GM19463 (cell line): ENCODE measurements around the gene CEP350.
"Not testable (repeated sequence)": the region's sequence is repeated elsewhere in the genome, so short reads cannot be mapped to it uniquely, and the experiment has no call there.

Source experiments
- ATAC-seq: cut with Tn5 transposase; IDR thresholded peaks from one replicate; pipeline ENCODE4 v1.9.1; 2021; ENCODE audit warnings: mild to moderate bottlenecking, moderate library complexity; ENCODE audit not compliant: unreplicated experiment

The CEP350 gene

DNA sequence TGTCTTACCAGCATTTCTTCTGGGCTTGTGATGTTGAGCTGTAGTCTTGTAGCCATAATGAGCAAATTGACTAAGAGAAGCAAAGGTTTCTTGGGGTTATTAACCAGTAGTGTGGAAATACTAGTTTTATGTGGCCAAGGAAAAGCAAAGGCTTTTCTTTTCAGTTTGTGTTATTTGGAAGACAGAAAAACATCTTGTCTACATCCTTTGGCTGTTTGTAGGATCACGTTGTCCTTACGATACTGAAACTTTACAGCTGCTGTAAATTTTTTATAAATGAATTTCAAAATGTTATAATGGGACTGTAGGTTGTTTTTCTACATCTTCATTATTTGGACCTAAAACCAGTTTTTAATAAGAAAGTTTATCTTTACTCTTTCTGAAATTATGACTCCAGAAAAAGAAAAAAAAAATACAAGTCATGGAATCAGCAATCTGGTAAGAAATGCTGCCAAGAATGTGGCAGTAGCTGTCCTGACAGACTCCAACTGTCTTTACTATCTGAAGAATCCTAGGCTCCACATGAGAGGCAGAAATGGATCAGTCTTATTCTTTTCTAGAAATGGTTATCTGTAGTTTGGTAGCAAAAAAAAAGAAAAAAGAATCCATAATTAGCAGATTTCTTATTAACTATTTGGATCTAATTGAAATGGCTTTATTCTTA, 158.5 kb downstream of the CEP350 start:
- no peak for ATAC-seq

DNA sequence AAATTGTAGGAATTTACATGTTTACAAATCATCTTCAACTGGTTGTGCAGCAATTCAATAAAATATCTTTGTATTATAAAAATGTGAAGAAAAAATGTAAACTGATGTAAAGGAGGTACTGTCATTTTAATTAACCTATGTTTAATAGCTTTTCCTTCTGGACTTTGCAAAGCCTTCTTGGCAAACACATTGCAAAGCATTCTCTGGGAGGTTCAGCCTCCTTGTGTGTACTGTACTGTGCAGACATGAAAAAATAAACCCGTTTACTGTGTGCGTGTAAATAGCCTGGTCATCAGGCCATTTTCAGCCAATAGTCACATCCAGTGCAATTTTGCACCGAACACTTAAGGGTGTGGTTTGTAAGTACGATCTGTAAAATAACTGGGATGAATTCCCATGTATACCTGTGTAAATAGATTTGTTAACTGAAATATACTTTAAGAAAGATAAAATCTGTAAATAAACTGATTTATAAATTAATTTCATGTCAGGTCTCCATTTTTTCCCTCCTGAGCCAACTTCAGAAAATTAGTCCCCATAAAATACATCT, 159.9 kb downstream of the CEP350 start:
- no peak for ATAC-seq

DNA sequence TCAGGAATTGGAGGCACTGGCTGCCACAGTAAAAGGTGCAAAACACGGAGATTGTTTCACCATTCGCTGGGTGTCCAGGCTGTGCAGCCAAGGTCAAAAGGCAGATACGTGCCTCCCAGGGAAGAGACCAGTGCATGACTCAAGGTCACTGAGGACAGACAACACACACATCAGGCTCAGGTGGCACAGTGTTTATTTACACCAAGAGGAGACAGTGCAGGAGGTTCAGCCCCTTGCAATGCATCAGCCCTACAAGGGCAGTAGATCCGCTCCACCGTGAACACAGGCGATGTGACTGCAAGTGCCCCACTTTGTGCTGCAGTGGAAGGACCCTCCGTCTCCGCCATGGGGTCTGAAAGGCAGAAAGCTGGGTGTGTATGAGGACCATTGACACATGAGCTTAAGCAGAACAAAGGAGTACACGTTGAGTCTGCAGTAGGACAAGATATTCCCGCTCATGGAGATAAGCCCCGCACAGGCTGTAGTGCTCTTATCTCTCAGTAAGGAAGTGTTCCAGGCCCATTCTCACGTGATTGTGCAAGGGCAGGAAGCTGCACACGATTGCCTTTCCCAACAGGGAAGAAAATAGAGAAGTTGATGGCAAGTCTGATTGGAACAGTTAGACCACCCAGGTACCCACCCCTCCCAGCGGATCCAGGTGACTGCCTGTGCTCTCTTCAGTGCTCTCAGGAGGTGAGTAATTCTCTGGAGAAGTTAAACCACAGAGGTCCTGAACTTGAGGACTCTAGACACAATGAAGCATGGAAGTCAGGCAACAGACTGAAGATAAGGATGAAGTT, 162.6 kb downstream of the CEP350 start:
- ATAC-seq: no peak

DNA sequence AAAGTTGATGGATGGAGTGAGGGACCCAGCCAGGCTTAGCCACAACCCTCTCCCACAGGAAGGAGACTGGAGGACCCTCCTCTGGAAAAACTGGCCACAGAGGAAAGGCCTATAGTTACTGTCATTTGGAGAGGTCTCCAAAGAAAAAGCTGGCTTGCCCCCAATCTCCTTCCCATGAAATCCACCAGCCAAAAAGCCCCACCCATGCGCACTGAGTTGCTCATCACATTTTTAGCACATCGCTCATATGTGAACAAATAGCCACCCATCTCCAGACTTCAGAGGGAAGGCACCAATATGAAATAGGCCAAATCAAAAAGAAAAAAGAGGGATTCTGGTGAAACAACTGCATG, 163.1 kb downstream of the CEP350 start:
- ATAC-seq: no peak

DNA sequence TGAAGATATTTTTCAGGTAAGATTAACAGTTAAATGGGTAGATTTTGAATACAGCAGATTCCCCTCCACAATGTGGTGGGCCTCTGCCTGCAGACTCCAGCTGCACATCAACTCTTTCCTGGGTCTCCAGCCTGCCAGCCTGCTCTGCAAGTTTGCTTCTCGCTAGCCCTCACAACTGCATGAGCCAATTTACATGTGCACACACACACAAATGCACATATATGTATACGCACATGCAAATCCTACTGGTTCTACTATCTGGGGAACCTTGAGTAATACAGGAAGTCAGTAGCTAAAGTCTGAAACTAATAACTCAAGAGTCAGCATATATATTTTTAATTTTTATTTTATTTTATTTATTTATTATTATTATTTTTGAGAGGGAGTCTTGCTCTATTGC, 165.2 kb downstream of the CEP350 start:
- ATAC-seq: no peak

DNA sequence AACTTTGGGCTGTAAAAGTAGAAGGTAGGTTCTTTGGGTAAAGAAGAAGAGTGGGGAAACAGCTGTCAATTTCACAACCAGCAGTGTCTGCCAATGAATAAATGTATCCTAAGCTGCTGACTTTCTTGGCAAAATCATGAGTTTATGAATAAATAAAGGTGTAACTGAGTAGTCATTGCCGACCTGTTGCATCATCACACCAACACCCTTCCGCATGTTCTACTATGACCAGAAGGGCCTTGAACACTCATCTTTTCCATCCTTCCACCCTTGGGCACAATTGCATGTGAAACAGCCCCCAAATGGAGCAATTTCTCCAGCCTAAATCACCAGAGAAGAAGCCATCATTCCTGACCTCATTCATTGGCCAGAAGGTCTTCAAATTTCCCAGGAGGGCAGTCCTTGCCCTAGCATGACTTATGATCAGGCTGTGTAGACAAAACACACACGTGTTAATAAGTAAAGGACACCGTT, 168.9 kb downstream of the CEP350 start:
- no peak for ATAC-seq

DNA sequence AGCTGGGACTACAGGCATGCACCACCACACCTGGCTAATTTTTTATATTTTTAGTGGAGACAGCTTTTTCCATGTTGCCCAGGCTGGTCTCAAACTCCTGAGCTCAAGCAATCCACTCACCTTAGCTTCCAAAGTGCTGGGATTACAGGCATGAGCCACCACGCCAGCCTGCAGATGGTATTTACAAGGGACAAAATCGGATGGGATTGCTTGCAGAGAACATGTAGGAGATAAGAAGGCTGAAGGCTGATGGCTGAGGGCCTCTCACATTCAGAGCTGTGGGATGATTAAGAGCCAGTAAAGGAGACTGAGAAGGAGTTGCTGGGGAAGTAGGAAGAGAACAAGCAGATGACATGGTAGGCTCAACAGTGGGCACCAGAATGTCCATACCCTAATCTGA, 176.0 kb downstream of the CEP350 start:
- no peak for ATAC-seq

DNA sequence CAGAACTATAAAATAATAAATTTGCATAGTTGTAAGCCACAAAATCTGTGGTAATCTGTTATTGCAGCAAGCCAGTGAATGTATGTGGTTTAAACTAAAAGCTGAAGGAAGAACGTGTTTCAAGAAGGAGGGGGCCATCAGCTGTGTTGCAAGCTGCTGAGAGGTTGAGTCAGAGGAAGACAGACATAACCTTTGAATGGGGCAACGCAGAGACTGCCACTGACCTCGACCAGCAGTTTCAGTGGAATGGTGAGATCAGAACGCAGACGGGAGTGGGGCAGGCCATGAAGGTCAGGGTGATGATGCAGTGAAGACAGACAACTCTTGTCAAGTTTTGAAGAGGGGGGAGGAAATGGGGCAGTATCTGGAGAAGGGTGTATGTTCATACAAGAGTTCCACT, 176.9 kb downstream of the CEP350 start:
- ATAC-seq: no peak

DNA sequence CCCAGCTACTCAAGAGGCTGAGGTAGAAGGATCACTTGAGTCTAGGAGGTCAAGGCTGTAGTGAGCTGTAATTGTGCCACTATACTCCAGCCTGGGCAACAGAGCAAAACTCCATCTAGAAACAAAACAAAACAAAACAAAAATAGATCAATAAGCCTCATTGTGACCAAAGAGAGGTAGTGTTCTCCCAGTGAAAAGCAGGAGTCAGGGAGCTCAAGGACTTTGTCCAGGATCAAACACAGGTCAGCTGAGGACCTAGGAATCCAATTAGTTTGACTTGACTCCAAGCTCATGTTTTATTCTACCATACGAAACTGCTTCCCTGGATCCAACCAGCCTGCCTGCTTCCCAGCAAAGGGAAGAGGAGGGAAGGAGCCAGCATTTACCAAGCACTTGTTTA, 178.6 kb downstream of the CEP350 start:
- no peak for ATAC-seq

DNA sequence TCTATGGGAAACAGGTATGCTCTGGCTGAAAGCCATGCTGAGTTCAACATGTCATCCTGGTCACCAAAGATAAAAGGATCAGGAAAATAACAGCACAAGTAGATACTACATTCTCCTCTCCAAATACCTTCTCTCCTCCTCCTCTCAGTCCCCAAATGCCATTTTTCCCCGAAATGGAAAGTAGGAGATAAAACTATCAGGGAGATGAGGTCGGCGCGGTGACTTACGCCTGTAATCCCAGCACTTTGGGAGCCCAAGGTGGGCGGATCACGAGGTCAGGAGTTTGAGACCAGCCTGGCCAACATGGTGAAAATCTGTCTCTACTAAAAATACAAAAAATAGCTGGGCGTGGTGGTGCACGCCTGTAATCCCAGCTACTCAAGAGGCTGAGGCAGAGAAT, 179.1 kb downstream of the CEP350 start:
- not testable (repeated sequence) for ATAC-seq

DNA sequence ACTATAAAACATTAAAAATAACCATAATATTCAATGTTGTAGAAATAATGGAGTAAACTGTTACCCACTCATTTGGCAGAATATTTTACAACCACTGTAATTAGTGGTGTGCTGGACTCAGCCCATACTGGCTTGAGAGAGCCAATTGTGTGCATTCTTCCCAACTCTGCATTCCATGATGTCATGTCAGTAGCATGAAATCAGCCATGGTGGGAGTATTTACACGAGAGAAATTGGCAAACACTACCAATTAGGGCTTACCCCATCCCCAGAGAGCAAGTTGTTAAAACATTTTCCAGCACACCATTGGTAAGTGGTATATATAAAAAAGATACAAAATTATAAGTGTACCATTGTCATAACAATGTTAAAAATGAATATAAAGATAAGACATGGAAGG, 180.9 kb downstream of the CEP350 start:
- no peak for ATAC-seq

DNA sequence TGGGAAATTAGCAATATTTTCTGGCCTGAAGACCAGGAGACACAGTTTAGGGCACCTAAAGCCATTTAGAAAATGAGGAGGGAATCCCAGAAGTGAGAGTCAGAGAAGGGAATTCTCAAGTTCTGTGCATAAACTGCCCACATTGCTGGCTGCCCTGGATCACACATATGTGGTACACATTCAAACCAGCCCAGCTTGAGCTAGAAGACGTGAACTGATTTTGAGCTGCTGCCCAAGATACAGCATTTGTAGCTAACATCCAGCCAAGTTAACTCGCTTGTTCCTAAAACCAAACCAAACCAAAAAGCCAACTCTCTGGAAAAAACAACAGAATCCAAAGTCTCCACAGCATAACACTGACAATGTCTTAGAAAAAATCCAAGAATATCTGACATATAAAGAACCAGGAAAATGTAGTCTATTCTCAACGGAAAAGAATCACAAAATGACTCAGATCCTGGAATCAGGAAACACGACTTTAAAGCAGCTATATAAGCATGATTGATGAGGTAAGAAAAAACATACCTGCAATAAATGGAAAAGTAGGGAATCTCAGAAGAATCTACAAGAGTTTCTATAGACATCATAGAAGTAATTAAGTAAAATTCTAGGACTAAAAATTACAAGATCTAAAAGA, 181.8 kb downstream of the CEP350 start:
- ATAC-seq: no peak

DNA sequence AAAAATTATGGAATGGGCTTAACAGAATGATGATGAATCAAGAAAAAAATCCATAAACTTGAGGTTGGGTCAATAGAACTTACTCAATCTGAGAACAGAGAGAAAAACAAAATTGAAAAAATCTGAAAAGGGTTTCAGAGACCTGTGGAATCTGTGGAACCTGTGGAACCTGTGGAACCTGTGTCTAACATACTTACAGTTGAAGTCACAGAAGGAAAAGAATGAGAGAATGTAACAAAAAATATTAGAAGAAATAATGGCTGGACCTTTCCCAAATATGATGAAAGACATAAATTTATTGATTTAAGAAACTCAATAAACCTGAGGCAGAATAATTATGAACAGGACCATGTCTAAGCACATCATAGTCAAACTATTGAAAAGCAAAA, 182.4 kb downstream of the CEP350 start:
- no peak for ATAC-seq

DNA sequence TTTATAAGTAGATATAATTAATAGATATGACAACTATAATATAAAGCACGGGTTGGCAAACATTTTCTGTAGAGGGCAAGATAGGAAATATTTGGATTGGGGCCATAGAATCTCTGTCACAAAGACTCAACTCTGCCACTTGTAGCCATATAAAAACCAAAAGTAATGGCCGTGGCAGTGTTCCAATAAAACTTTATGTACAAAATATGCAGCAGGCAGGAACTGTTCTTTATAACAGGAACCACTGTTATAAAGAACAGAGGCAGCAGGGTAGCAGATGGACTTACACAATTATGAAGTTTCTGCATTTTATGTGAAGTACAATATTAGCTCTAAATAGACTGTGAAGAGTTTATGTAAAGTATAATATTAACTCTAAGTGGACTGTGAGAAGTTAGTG, 183.2 kb downstream of the CEP350 start:
- ATAC-seq: no peak

DNA sequence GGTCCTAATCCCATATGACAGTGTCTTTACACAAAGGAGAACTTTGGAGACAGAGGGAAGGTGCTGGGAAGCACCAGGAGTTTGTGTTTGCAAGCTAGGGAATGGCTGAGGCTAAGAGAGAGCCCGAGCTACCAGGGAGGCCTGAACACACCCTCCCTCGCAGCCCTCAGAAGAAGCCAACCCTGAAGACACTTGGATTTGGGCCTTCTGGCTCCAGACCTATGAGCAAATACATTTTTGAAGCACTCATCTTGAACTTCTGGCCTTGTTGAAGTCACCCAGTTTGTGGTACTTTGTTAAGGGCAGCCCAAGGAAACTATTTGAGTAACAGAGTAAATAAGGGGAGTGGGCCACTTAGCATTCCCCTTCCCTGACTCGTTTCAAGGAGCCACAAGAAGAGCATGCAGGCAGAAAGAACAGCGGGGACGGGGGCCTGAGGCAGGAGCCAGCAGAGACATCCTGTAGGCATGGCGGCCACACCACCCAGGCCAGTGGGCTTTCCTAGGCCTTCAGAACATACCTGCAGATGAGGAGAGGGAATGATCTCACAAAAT, 186.8 kb downstream of the CEP350 start:
- no peak for ATAC-seq

DNA sequence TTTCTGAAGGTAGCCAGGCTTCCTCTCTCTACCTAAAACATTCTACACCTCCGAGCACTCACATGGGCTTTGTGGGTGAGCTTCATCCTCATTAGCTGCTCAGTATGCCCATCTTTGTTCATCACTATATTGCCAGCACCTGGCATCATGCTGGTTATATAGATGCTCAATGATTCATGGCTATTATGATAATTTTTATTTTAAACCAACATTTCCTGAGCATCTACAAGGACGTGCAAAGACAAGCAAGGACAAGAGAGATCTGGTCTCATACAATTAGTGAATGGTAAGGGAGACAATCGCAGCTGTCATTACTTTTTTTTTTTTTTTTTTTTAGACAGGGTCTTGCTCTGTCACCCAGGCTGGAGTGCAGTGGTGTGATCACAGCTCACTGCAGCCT, 188.7 kb downstream of the CEP350 start:
- ATAC-seq: no peak

DNA sequence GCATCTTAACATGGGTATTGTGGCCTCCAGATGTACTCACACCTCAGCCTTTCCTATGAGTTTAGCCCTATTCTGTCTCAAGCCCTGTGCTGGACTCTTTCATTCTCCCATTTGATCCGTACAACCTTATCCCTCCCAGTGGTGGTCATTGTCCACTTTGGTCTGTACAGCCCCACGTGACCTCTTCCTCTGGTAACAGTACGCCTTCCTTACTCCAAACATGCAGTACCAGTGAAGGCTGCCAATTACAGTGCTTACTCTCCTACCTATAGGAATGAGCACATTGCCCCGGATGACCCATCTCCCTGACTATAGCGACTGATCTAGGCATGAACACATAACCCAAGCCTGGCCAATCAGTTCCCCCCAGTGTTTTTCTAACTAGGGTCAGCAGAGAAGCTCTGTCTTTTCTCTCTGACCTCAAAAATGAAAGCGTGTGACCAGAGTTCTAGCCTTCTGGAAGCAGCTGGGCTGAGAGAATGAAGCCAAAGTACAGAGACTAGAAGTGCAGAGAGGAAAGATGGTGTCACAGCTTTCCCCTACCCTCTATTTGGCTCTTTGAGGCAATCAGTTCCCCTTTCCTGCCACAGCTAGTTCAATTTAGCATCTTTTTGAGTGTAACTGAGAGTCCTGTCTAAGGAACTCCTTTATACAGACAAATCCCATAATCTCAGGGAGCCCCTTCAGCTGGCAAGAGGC, 190.2 kb downstream of the CEP350 start:
- ATAC-seq: no peak

DNA sequence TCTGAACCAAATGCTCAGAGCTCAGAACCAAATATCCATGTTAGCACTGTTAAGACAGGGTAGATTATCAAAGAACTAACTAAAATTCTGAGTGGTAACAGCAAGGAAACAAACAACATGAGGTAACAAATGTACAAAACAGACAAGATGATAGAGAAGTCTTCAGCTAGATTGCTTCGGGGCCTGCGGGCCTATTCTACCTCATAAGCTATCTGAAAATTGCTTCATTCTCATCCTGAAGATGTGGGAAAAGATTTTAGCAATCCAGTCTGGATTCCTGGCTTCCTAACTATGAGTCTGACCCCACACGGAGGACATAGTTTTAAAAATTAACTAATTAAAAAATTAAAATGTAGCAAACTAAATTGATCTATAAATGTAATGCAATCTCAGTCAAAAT, 190.8 kb downstream of the CEP350 start:
- no peak for ATAC-seq

DNA sequence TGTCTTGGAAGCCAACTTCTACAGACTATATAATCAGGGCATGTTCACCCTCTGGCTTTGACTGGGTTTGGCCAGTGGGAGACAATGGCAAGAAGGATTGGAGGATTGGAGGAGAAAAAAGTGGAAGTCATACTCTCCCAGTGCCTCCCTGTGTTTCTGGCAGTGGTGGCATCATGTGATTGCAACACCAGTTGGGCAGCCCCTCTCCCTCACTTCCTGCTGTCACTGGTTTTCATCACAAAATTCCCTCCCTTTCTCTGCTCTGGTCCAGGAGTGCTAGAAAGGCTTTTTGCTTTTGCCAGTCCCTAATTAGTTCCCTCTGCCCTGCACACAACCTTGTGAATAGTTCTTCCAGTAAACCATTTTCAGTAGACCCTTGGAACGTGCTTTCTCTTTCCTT, 196.4 kb downstream of the CEP350 start:
- no peak for ATAC-seq

DNA sequence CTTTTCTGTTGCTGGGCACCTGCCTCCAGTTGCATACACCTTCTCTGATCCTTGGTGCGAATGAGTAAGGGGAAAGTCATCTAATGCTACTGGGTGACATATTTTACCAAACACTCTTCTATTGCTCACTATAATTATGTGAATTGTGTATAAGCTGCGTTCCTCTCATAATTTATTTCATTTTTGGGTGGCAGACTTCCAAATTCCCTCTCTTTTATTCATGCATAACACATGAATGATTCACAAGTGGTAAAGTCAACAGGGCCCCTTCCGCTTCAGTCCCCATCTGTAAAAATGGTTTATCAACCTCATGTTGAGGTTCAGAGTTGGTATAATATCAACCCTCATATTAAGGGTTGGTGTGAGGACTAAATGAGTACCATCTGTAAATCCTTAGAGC, 196.9 kb downstream of the CEP350 start:
- ATAC-seq: no peak

DNA sequence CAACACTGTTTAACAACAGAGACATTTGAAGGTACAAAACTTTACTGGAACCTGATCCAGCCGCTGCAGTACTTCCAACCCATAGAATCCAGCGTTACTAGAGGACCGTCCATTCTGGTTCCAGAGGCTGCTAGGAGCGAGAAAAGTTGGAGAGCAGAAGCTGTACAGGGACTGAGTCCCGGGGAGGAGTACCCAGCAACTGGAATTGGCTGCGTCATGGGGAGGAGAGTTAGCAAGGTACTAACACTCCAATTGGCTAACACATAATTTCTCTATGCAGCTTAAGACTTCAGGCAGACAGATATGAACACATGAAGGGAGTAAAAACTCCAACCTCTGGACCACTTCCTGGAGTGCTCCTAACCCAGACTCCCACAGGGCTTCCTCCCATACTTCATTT, 198.0 kb downstream of the CEP350 start:
- ATAC-seq: no peak
